Neuron (in vitro differentiated cells): ENCODE results near the gene LAMTOR5.
A peak's percentile ranks its signal among the peaks of the same experiment; 100 is the strongest.
"Not testable (repeated sequence)": the region's sequence is repeated elsewhere in the genome, so short reads cannot be mapped to it uniquely, and the experiment has no call there.

Source experiments
- H2AFZ ChIP-seq: one replicate; pipeline ENCODE4 v1.6.1; 2013; ENCODE audit warnings: low read depth, mild to moderate bottlenecking, inconsistent platforms, low read length, moderate library complexity
- H3K27me3 ChIP-seq: one replicate; pipeline ENCODE4 v1.6.1; 2013; ENCODE audit warnings: low read length; ENCODE audit not compliant: insufficient read depth
- H3K36me3 ChIP-seq: one replicate; pipeline ENCODE4 v1.6.1; 2013; ENCODE audit warnings: low read length; ENCODE audit not compliant: insufficient read depth
- H3K4me1 ChIP-seq: one replicate; pipeline ENCODE4 v1.6.1; 2013; ENCODE audit warnings: low read length; ENCODE audit not compliant: insufficient read depth
- H3K4me3 ChIP-seq: 2 replicates; pipeline ENCODE4 v1.5.1; 2013; ENCODE audit warnings: mild to moderate bottlenecking, low read length, moderate library complexity
- H3K9me3 ChIP-seq: one replicate; pipeline ENCODE4 v1.6.1; 2013; ENCODE audit warnings: low read length

The LAMTOR5 gene

GRCh38 chr1:110407260-110408210, at the start of gene LAMTOR5:
TSS of gene LAMTOR5 (minus strand) at chr1:110407694. CDS start at chr1:110407620, 74 bp downstream.
- Histone ChIP-seq H3K36me3 (peaks cover 24% of the 10 kb centered on the region), H3K4me3 (peak within 1 kb of the TSS; percentile 96), H3K27me3 (no peaks in the 10 kb centered on the region), H3K4me1 (peaks cover 8% of the 10 kb centered on the region), H3K9me3 (no peaks in the 10 kb centered on the region), H2AFZ (peak within 1 kb of the TSS; percentile 84)

- H3K4me3 ChIP-seq: no peak overlapping the region
- H3K4me1 ChIP-seq: no peaks in the 10 kb centered on the region
- H3K36me3 ChIP-seq: no peaks in the 10 kb centered on the region
- H3K27me3 ChIP-seq: peaks cover 33% of the 10 kb centered on the region
- no peak overlapping the region for H2AFZ ChIP-seq
- H3K9me3 ChIP-seq: no peaks in the 10 kb centered on the region
Observed at GRCh38 chr1:110457206-110457605, 49.7 kb upstream of the LAMTOR5 start.

DNA sequence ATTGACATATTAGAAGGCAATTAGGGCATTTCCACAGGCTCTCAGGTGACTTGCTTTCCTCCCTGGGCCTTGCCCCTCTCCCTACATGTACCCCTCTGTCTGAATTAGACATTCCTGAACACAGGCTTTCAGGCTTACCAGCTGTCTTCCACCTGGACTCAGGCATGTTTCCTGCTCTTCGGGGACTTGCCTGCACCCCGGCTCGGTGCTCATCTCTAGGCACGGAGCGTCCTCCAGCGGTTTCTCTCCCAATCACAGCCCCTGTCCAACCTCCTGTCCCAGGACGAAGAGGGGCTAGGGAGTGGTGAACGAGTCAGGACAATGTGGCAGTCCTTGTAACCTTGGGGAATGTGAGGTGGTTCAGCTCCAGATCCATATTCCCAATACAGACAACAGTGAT, 47.7 kb upstream of the LAMTOR5 start:
- H2AFZ ChIP-seq: no peak overlapping the region
- no peaks in the 10 kb centered on the region for H3K36me3 ChIP-seq
- H3K4me1 ChIP-seq: peaks cover 1% of the 10 kb centered on the region
- H3K4me3 ChIP-seq: no peak overlapping the region
- H3K27me3 ChIP-seq: peaks cover 50% of the 10 kb centered on the region
- no peaks in the 10 kb centered on the region for H3K9me3 ChIP-seq

GRCh38 chr1:110454328-110454727, 46.8 kb upstream of the LAMTOR5 start:
- Histone ChIP-seq H2AFZ (no peak overlapping the region), H3K36me3 (no peaks in the 10 kb centered on the region), H3K4me1 (peaks cover 2% of the 10 kb centered on the region), H3K9me3 (no peaks in the 10 kb centered on the region), H3K27me3 (peaks cover 51% of the 10 kb centered on the region), H3K4me3 (no peak overlapping the region)

- H3K4me1 ChIP-seq: peaks cover 2% of the 10 kb centered on the region
- no peaks in the 10 kb centered on the region for H3K36me3 ChIP-seq
- H3K9me3 ChIP-seq: no peaks in the 10 kb centered on the region
- no peak overlapping the region for H3K4me3 ChIP-seq
- H2AFZ ChIP-seq: no peak overlapping the region
- peaks cover 51% of the 10 kb centered on the region for H3K27me3 ChIP-seq
Observed at GRCh38 chr1:110453829-110454228, 46.3 kb upstream of the LAMTOR5 start.

- no peak overlapping the region for H3K4me3 ChIP-seq
- H3K4me1 ChIP-seq: peaks cover 2% of the 10 kb centered on the region
- H3K9me3 ChIP-seq: no peaks in the 10 kb centered on the region
- H3K27me3 ChIP-seq: peaks cover 60% of the 10 kb centered on the region
- no peak overlapping the region for H2AFZ ChIP-seq
- H3K36me3 ChIP-seq: no peaks in the 10 kb centered on the region
Observed at GRCh38 chr1:110452330-110452729, 44.8 kb upstream of the LAMTOR5 start.

DNA sequence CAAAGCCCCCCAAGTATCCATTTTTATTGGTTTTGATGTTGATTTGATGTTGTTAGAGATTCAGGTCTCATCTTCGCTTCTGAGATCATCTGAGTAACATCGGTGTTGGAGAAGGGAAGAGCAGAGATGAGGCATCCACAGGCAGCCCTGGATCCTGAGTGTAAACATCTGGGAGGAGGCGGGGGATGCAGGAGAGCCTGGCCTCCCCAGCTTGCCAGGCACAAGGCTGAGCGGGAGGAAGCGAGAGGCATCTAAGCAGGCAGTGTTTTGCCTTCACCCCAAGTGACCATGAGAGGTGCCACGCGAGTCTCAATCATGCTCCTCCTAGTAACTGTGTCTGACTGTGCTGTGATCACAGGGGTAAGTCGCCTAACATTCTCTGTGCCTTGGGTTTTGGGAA, 43.4 kb upstream of the LAMTOR5 start, which contains the start of gene PROK1:
Gene PROK1, plus strand, starts transcription at position 221 of the 400 bp plus-strand sequence. Its CDS starts 68 bp downstream, at position 289.
- Histone ChIP-seq H3K27me3 (peaks cover 62% of the 10 kb centered on the region), H3K4me3 (no peak within 1 kb of the TSS), H2AFZ (no peak within 1 kb of the TSS), H3K4me1 (peaks cover 2% of the 10 kb centered on the region), H3K9me3 (no peaks in the 10 kb centered on the region), H3K36me3 (no peaks in the 10 kb centered on the region)

- Histone ChIP-seq H3K36me3 (no peaks in the 10 kb centered on the region), H3K4me3 (no peak overlapping the region), H3K27me3 (peaks cover 57% of the 10 kb centered on the region), H2AFZ (no peak overlapping the region), H3K9me3 (no peaks in the 10 kb centered on the region), H3K4me1 (peaks cover 2% of the 10 kb centered on the region)
Observed at GRCh38 chr1:110449661-110450651, 42.5 kb upstream of the LAMTOR5 start.

DNA sequence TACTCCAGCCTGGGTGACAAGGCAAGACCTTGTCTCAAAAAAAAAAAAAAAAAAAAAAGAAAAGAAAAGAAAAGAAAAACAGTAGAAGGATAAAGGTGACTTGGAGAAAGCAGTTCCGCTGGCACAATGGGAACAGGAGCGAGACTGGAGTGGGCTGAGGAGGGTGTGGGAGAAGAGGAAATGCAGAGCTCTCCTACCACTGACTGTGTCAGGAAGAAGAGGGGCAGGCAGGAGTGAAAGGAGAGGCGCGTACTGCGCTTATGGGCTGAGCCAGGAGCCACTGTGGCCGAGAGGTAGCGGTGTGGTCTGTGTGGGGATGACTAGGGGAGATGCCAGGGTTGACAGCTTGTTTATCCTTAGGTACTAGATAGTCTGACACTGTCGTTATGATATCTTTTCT, 37.1 kb upstream of the LAMTOR5 start:
- Histone ChIP-seq H3K4me1 (no peaks in the 10 kb centered on the region), H2AFZ (no peak overlapping the region), H3K27me3 (peaks cover 40% of the 10 kb centered on the region), H3K4me3 (no peak overlapping the region), H3K36me3 (no peaks in the 10 kb centered on the region), H3K9me3 (no peaks in the 10 kb centered on the region)

GRCh38 chr1:110443451-110443850, 36.0 kb upstream of the LAMTOR5 start:
- Histone ChIP-seq H3K4me1 (no peaks in the 10 kb centered on the region), H3K4me3 (no peak overlapping the region), H3K36me3 (no peaks in the 10 kb centered on the region), H2AFZ (no peak overlapping the region), H3K9me3 (no peaks in the 10 kb centered on the region), H3K27me3 (peaks cover 51% of the 10 kb centered on the region)

GRCh38 chr1:110441888-110442287, 34.4 kb upstream of the LAMTOR5 start:
- Histone ChIP-seq H3K4me3 (no peak overlapping the region), H2AFZ (no peak overlapping the region), H3K27me3 (peaks cover 41% of the 10 kb centered on the region), H3K36me3 (no peaks in the 10 kb centered on the region), H3K9me3 (no peaks in the 10 kb centered on the region), H3K4me1 (no peaks in the 10 kb centered on the region)

DNA sequence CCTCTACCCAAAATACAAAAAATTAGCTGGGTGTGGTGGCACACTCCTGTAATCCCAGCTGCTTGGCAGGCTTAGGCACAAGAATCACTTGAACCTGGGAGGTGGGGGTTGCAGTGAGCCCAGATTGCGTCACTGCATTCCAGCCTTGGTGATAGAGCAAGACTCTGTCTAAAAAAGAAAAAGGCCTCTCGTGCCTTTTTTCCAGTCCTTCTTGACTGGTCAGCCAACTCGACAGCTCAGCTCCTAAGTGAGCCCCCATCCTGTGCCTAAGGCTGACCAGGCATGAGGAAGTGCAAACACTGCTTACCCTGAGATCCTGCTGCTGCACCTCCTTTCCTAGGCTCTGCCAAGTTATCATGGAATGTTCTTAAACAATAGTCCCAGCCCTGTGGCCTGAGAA, 33.4 kb upstream of the LAMTOR5 start:
- H3K9me3 ChIP-seq: no peaks in the 10 kb centered on the region
- H3K4me1 ChIP-seq: no peaks in the 10 kb centered on the region
- H3K36me3 ChIP-seq: no peaks in the 10 kb centered on the region
- no peak overlapping the region for H2AFZ ChIP-seq
- H3K27me3 ChIP-seq: peaks cover 41% of the 10 kb centered on the region
- no peak overlapping the region for H3K4me3 ChIP-seq

DNA sequence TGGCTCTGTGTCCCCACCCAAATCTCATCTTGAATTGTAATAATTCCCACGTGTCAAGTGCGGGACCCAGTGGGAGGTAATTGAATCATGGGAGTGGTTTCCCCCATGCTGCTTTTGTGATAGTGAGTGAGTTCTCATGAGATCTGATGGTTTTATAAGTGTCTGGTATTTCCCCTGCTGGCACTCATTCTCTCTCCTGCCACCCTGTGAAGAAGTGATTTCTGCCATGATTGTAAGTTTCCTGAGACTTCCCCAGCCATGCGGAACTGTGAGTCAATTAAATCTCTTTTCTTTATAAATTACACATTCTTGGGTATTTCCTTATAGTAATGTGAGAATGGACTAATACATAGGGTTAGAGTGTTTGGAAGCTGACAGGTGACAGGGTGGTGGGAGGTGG, 32.4 kb upstream of the LAMTOR5 start:
- H3K4me3 ChIP-seq, H2AFZ ChIP-seq, H3K36me3 ChIP-seq, H3K9me3 ChIP-seq, H3K4me1 ChIP-seq: not testable (repeated sequence)
- H3K27me3 ChIP-seq: peaks cover 44% of the 10 kb centered on the region
